ENCODE data around the gene DACT3.

DNA sequence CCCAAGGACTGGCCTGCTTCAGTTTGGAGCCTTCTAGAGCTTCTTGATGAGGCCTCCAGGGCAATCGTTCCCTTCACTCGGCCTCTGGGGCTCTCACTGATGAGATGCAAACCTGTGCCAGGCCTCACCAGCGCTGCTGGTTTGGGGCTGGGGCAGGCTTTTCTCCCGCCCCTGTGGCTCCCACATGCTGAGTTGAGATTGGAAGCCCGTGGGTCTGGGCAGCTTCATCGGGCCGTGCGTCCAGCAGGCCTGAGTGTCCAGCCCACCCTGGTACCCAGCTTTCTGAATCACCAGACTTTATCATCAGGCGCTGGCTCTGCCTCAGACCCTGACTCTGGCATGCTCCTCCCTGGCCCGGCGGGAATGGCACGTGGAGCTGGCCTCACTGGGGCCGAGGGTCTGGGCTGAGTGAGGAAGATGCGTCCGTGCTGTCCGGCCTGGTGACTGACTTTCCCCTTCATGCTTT lies 55.6 kb downstream of the DACT3 start:
- TF ChIP-seq, protein P1, sequence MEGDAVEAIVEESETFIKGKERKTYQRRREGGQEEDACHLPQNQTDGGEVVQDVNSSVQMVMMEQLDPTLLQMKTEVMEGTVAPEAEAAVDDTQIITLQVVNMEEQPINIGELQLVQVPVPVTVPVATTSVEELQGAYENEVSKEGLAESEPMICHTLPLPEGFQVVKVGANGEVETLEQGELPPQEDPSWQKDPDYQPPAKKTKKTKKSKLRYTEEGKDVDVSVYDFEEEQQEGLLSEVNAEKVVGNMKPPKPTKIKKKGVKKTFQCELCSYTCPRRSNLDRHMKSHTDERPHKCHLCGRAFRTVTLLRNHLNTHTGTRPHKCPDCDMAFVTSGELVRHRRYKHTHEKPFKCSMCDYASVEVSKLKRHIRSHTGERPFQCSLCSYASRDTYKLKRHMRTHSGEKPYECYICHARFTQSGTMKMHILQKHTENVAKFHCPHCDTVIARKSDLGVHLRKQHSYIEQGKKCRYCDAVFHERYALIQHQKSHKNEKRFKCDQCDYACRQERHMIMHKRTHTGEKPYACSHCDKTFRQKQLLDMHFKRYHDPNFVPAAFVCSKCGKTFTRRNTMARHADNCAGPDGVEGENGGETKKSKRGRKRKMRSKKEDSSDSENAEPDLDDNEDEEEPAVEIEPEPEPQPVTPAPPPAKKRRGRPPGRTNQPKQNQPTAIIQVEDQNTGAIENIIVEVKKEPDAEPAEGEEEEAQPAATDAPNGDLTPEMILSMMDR (IDR thresholded peaks at IDR 0.05), result no peak
- TF ChIP-seq POLR2AphosphoS5 (IDR thresholded peaks at IDR 0.05) (no peak), POLR2A (IDR thresholded peaks at IDR 0.05) (no peak)

Data from suprapubic skin (tissue), 4 donors.